ENCODE measurements around the gene DNAAF3.

Gene DNAAF3

GRCh38 chr19:55109527-55110291 lies 56.7 kb downstream of the DNAAF3 start:
- Histone ChIP-seq H3K9me3 (ENCODE audit: control insufficient read depth, insufficient read depth, low read depth, low read length) (no peaks in the 10 kb centered on the region), H3K27ac (ENCODE audit: extremely low read depth, low read depth, low read length) (no peak overlapping the region), H3K4me3 (ENCODE audit: low read depth, low read length) (no peak overlapping the region), H3K4me1 (ENCODE audit: control insufficient read depth, insufficient read depth, low read length) (peaks cover 9% of the 10 kb centered on the region), H3K36me3 (ENCODE audit: control insufficient read depth in 2 of 2, insufficient read depth in 1 of 2, low read length in 2 of 2) (peaks cover 0 to 42% of the 10 kb centered on the region in 2 experiments; a peak in 2 of 3 replicates)
- TF ChIP-seq GFI1B (tag by site-specific recombination; IDR thresholded peaks at IDR 0.05) (no peak), ZNF518A (tag by site-specific recombination; conservative IDR thresholded peaks at IDR 0.05; ENCODE audit: low read depth) (no peak), ZNF660 (tag by site-specific recombination; IDR thresholded peaks at IDR 0.05) (no peak), KLF8 (tag by site-specific recombination; IDR thresholded peaks at IDR 0.05) (no peak), ZNF529 (tag by site-specific recombination; IDR thresholded peaks at IDR 0.05; ENCODE audit: insufficient replicate concordance) (no peak), ZNF354C (tag by site-specific recombination; IDR thresholded peaks at IDR 0.05; ENCODE audit: borderline replicate concordance, low read depth) (no peak), ZBTB21 (tag by site-specific recombination; IDR thresholded peaks at IDR 0.05) (no peak), GLIS1 (tag by site-specific recombination; IDR thresholded peaks at IDR 0.05) (peak; percentile 95), ZNF202 (tag by site-specific recombination; IDR thresholded peaks at IDR 0.05; ENCODE audit: borderline replicate concordance) (no peak), GLIS2 (tag by site-specific recombination; IDR thresholded peaks at IDR 0.05) (0 out of 2 replicates have a peak, but pooled peaks have one; percentile 18), MYNN (tag by site-specific recombination; IDR thresholded peaks at IDR 0.05; ENCODE audit: borderline replicate concordance) (no peak), ZIC2 (tag by site-specific recombination; IDR thresholded peaks at IDR 0.05) (peak; percentile 55), ZNF335 (tag by site-specific recombination; conservative IDR thresholded peaks at IDR 0.05) (no peak), ZNF664 (tag by site-specific recombination; IDR thresholded peaks at IDR 0.05) (no peak), SETDB1 (IDR thresholded peaks at IDR 0.05; ENCODE audit: insufficient read length, low read length) (no peak), ZNF48 (tag by site-specific recombination; IDR thresholded peaks at IDR 0.05) (no peak)
- ChIA-PET POLR2A (no interaction called here), CTCF (no interaction called here)

All from HEK293 (cell line).